Neural cell (in vitro differentiated cells): Measurements from ENCODE around the gene PAQR3.

Experiments used
- CTCF ChIP-seq: fragments of 450-650 bp; IDR thresholded peaks from 2 replicates; pipeline ENCODE4 v1.5.1; 2014; ENCODE audit warnings: antibody characterized with exemption, mild to moderate bottlenecking, moderate library complexity; ENCODE audit not compliant: poor library complexity, severe bottlenecking
- EP300 ChIP-seq: fragments of 450-650 bp; conservative IDR thresholded peaks from 2 replicates; pipeline ENCODE4 v1.6.1; 2014; ENCODE audit warnings: antibody characterized with exemption, mild to moderate bottlenecking, moderate library complexity; ENCODE audit not compliant: poor library complexity, severe bottlenecking
- EZH2 ChIP-seq: fragments of 200-600, 300-800 bp; shearing (Covaris generic), sonication (generic); IDR thresholded peaks from 2 replicates; pipeline ENCODE4 v1.6.1; 2014; ENCODE audit warnings: antibody characterized with exemption, low read length, borderline replicate concordance, mild to moderate bottlenecking; ENCODE audit not compliant: insufficient read depth, poor library complexity, severe bottlenecking
- POLR2AphosphoS5 ChIP-seq: IDR thresholded peaks from 2 replicates; pipeline ENCODE4 v1.6.1; 2012
- RAD21 ChIP-seq: fragments of 450-650 bp; conservative IDR thresholded peaks from 2 replicates; pipeline ENCODE4 v1.6.1; 2014; ENCODE audit warnings: antibody characterized with exemption, mild to moderate bottlenecking, moderate library complexity
- TAF1 ChIP-seq: IDR thresholded peaks from 2 replicates; pipeline ENCODE4 v1.6.1; 2012; ENCODE audit warnings: low read depth

GRCh38 chr4:78937837-78938236 lies 1.4 kb downstream of the PAQR3 start:
- TF ChIP-seq CTCF (no peak), RAD21 (no peak), TAF1 (no peak), EP300 (no peak), POLR2AphosphoS5 (no peak), EZH2 (no peak)
